CD4-positive, CD25-positive, alpha-beta regulatory T cell (primary cell): ENCODE data around the gene EXOSC3. TPM values are rescaled to one million over a fixed set of nuclear protein-coding genes. Genes with fewer than 3 reads are reported as not detected.
"Not testable (repeated sequence)": the region's sequence is repeated elsewhere in the genome, so short reads cannot be mapped to it uniquely, and the experiment has no call there.

Experiments
- ATAC-seq, 2 donors: fragments of 150-1000 bp; cut with Tn5 transposase; one replicate each; pipeline ENCODE4 v1.10.0; 2021; ENCODE audit warnings: low read depth in 2 of 2, moderate number of reproducible peaks in 2 of 2, moderate library complexity in 1 of 2
- DNase-seq, 3 donors: peaks; one replicate each; pipeline versions ENCODE4 v3.0.0 to v3.0.0-alpha.2; 2012 to 2022; ENCODE audit warnings: mixed read lengths in 1 of 3
- H3K27ac ChIP-seq: one replicate; pipeline ENCODE4 v1.7.0; 2013; ENCODE audit warnings: mild to moderate bottlenecking, low read length; ENCODE audit not compliant: insufficient read depth, poor library complexity, severe bottlenecking
- H3K27me3 ChIP-seq: one replicate; pipeline ENCODE4 v1.7.0; 2013; ENCODE audit warnings: low read length; ENCODE audit not compliant: control insufficient read depth, insufficient read depth
- H3K36me3 ChIP-seq: one replicate; pipeline ENCODE4 v1.7.0; 2013; ENCODE audit warnings: mild to moderate bottlenecking, low read length, moderate library complexity; ENCODE audit not compliant: control insufficient read depth, insufficient read depth
- H3K4me1 ChIP-seq: 2 replicates; pipeline ENCODE4 v1.7.0; 2013; ENCODE audit warnings: mild to moderate bottlenecking, low read length; ENCODE audit not compliant: insufficient read depth, control insufficient read depth, poor library complexity, severe bottlenecking
- H3K4me3 ChIP-seq: one replicate; pipeline ENCODE4 v1.7.0; 2013; ENCODE audit warnings: low read depth, mild to moderate bottlenecking, low read length, moderate library complexity
- H3K9me3 ChIP-seq, 2 experiments: 1 replicate in 1 of 2; 2 replicates in 1 of 2; pipeline ENCODE4 v1.7.0; 2013; ENCODE audit warnings: low read length in 2 of 2, mild to moderate bottlenecking in 1 of 2, moderate library complexity in 1 of 2; ENCODE audit not compliant: control insufficient read depth in 2 of 2
- H3K27ac Mint-ChIP-seq, 3 donors: one replicate each; pipeline ENCODE4 v1.8.0; 2020 to 2022; ENCODE audit warnings: mild to moderate bottlenecking in 3 of 3, mixed read lengths in 3 of 3, moderate library complexity in 2 of 3
- H3K27me3 Mint-ChIP-seq: one replicate; pipeline ENCODE4 v1.8.0; 2022; ENCODE audit warnings: mild to moderate bottlenecking, mixed read lengths
- H3K36me3 Mint-ChIP-seq: one replicate; pipeline ENCODE4 v1.8.0; 2020; ENCODE audit warnings: mixed read lengths
- H3K4me1 Mint-ChIP-seq, 4 donors: one replicate each; pipeline ENCODE4 v1.8.0; 2020 to 2022; ENCODE audit warnings: mixed read lengths in 4 of 4, mild to moderate bottlenecking in 1 of 4
- H3K4me3 Mint-ChIP-seq, 4 donors: one replicate each; pipeline ENCODE4 v1.8.0; 2020 to 2022; ENCODE audit warnings: mild to moderate bottlenecking in 4 of 4, mixed read lengths in 4 of 4, moderate library complexity in 3 of 4
- H3K9me3 Mint-ChIP-seq, 7 donors: one replicate each; pipeline ENCODE4 v1.8.0; 2020 to 2022; ENCODE audit warnings: mixed read lengths in 7 of 7, mild to moderate bottlenecking in 3 of 7, moderate library complexity in 2 of 7
- polyA plus RNA-seq, 4 donors: library from polyadenylated mRNA; unstranded; fragments of 300-500 nt; fragmentation: Illumina TruSeq; gene quantifications; one replicate each; pipeline ENCODE4 v1.2.3, GENCODE V29; 2021
- total RNA-seq: library from RNA; stranded (reverse); gene quantifications from one replicate; pipeline ENCODE4 v1.2.3, GENCODE V29; 2022

EXOSC3 gene
- total and polyA plus RNA-seq, 5 donors from 2014 or later: 28.0 to 38.5 (median 36.9) TPM

DNA sequence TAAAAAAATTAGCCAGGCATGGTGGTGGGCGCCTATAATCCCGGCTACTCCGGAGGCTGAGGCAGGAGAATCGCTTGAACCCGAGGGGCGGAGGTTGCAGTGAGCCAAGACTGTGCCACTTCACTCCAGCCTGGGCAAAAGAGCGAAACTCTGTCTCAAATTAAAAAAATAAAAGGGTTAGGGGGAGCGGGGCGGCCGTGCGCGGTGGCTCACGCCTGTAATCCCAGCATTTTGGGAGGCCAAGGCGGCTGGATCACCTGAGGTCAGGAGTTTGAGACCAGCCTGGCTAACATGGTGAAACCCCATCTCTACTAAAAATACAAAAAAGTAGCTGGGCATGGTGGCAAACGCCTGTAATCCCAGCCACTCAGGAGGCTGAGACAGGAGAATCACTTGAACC, 24.8 kb upstream of the EXOSC3 start:
- H3K27ac ChIP-seq, H3K36me3 Mint-ChIP-seq, H3K9me3 Mint-ChIP-seq, H3K36me3 ChIP-seq, DNase-seq, H3K27ac Mint-ChIP-seq, H3K27me3 ChIP-seq, H3K27me3 Mint-ChIP-seq, ATAC-seq, H3K4me3 Mint-ChIP-seq, H3K9me3 ChIP-seq, H3K4me1 ChIP-seq, H3K4me3 ChIP-seq: not testable (repeated sequence)
- H3K4me1 Mint-ChIP-seq: peaks cover 14 to 31% (median 28%) of the 10 kb centered on the region in 4 donors

DNA sequence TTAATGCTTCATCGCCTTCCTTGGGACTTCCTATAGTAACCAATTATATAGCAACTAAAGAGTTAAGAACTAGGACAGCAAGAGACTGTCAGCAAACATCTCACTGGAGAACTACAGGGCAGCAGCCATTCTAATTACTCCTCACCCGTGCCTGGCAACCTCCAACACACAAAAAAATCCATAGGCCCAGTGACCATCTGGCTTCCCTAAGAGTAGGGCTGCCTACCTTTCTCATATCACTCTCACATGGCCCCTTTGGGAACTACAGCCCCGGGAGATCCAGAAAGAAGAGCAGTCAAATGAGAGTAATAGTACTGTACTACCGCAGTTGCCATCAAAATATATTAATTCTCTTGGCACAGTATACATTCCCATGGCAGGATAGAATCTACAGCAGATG, 21.4 kb upstream of the EXOSC3 start:
- Mint-ChIP-seq H3K9me3 (no peaks in the 10 kb centered on the region), H3K4me3 (no peak overlapping the region), H3K36me3 (peaks cover 4% of the 10 kb centered on the region), H3K4me1 (peaks cover 28 to 54% (median 44%) of the 10 kb centered on the region in 4 donors), H3K27ac (no peak overlapping the region), H3K27me3 (no peaks in the 10 kb centered on the region)
- H3K27ac ChIP-seq: no peak overlapping the region
- peaks cover 14% of the 10 kb centered on the region for H3K4me1 ChIP-seq
- ATAC-seq (no peak), DNase-seq (no peak)
- peaks cover 3% of the 10 kb centered on the region for H3K36me3 ChIP-seq
- H3K27me3 ChIP-seq: no peaks in the 10 kb centered on the region
- H3K4me3 ChIP-seq: no peak overlapping the region
- H3K9me3 ChIP-seq: no peaks in the 10 kb centered on the region

DNA sequence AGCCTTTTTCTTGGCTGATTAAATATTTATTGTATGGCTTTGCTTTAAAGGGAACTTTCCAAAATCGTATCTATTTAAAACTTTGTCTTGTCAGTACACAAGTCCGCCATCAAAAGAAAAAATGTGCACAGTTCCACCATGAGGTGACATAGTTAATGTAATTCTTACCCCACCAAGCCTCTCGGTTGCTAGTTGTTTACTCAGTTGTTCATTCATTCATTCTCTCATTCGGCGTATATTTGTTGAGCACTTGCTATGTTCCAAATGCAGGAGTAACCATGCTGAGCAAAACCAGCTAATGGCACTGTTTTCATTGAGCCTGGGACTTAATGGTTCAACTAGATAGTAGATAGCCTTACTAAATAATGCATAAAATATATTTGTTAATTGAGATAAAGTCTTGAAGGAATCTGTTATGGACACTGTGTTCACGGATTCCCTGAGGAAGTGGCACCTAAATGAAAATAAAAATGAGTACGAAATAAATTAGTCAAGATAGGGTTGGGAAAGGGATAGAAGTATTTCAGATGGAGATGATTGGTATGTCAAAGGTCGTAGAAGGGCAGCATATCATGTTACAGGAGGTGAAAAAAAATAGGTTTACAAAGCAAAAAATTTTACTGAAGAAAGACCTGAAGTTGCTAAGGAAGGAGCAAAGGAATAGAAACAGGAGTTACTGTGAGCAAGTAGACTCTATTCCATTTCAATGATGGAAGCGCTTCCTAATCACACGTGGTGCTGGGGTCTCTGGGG, 17.3 kb upstream of the EXOSC3 start:
- H3K36me3 Mint-ChIP-seq: no peaks in the 10 kb centered on the region
- Histone ChIP-seq H3K9me3 (no peaks in the 10 kb centered on the region), H3K4me1 (peaks cover 20% of the 10 kb centered on the region), H3K4me3 (peak overlapping the region; percentile 76), H3K36me3 (no peaks in the 10 kb centered on the region), H3K27me3 (no peaks in the 10 kb centered on the region), H3K27ac (no peak overlapping the region)
- peak overlapping the region; percentile 91 to 97 (median 93) for H3K4me3 Mint-ChIP-seq
- DNase-seq: no peak
- H3K9me3 Mint-ChIP-seq: no peaks in the 10 kb centered on the region
- peak overlapping the region; percentile 10 to 80 (median 38) for H3K27ac Mint-ChIP-seq
- H3K4me1 Mint-ChIP-seq: peaks cover 30 to 55% (median 45%) of the 10 kb centered on the region in 4 donors
- no peak for ATAC-seq
- H3K27me3 Mint-ChIP-seq: peaks cover 13% of the 10 kb centered on the region

DNA sequence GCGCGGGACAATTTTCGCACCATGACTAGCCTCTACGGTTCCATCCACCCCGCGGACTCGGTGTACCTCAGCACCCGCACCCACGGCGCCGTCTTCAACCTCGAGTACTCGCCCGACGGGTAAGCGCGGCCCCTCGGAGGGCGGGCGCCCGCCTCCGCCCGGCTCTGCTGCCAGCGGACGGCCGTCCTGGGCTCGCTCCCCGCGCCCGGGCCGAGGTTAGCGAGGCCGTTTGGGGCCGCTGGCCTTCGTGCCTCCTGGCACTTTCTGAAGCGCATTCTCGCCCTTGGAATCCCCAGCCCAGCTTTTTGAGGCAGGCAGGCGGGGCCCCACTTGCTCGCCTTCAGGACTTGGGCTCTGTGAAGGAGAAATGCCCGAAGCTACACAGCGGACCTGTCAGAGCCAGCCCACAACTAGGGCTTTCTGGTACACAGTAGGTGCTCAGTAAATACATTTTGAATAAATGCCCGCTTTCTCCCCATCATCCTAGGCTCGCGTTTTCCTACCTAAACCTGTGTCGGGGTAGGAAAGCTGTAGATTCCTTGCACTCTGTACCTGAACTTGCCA, 16.5 kb upstream of the EXOSC3 start:
- H3K9me3 ChIP-seq: no peaks in the 10 kb centered on the region
- H3K27me3 Mint-ChIP-seq: peaks cover 13% of the 10 kb centered on the region
- peak overlapping the region; percentile 91 to 97 (median 93) for H3K4me3 Mint-ChIP-seq
- peak overlapping the region; percentile 76 for H3K4me3 ChIP-seq
- peak overlapping the region; percentile 71 for H3K27ac ChIP-seq
- no peaks in the 10 kb centered on the region for H3K27me3 ChIP-seq
- ATAC-seq (peak in 1 of 2 donors; percentile 22), DNase-seq (no peak)
- peaks cover 27 to 52% (median 42%) of the 10 kb centered on the region in 4 donors for H3K4me1 Mint-ChIP-seq
- no peaks in the 10 kb centered on the region for H3K9me3 Mint-ChIP-seq
- peaks cover 20% of the 10 kb centered on the region for H3K4me1 ChIP-seq
- H3K36me3 Mint-ChIP-seq: no peaks in the 10 kb centered on the region
- no peaks in the 10 kb centered on the region for H3K36me3 ChIP-seq
- peak overlapping the region; percentile 10 to 92 (median 75) for H3K27ac Mint-ChIP-seq

DNA sequence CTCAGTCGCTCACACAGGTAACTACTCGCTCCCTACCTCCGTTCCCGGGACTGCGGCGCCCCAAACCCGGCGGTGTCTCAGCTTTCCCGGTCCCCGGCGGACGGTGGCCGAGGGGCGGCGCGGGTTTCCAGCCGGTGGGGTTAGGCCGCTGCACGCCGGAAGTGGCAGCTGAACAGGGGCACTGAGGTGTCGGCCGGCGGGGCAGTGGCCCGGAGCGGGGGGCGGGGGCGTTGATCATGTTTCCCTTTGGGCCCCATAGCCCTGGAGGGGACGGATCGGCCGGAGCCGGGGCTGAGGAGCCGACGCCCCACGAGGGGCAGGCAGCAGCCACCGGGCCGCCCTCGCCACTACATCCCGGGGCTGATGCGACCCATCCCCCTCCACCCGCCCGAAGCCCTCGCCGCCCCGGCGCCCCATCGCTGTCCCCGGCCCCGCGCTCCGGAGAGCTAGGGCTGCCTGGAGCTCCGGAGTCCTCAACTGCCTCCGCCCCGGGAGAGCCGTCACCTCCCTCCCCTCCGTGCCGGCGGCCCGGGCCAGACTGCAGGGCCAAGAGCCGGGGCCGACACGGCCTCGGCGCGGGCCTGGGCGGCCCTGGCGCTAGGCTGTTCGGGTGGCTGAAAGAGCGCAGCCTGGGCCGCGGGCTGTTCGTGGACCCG, 15.9 kb upstream of the EXOSC3 start, which contains the start of gene DCAF10:
DCAF10 (plus strand) TSS at position 167 of the 656 bp plus-strand sequence; CDS start at position 237, 70 bp downstream.
- H3K4me3 ChIP-seq: peak within 1 kb of the TSS; percentile 91
- H3K27ac ChIP-seq: peak within 1 kb of the TSS; percentile 71
- H3K4me1 ChIP-seq: peaks cover 20% of the 10 kb centered on the region
- no peaks in the 10 kb centered on the region for H3K36me3 ChIP-seq
- peak; percentile 83 to 88 for ATAC-seq
- Mint-ChIP-seq H3K27me3 (peaks cover 13% of the 10 kb centered on the region), H3K4me1 (peaks cover 23 to 47% (median 39%) of the 10 kb centered on the region in 4 donors), H3K36me3 (no peaks in the 10 kb centered on the region), H3K4me3 (peak within 1 kb of the TSS; percentile 91 to 97 (median 93)), H3K9me3 (no peaks in the 10 kb centered on the region), H3K27ac (peak within 1 kb of the TSS; percentile 81 to 92 (median 87))
- no peaks in the 10 kb centered on the region for H3K9me3 ChIP-seq
- peak; percentile 80 to 91 (median 86) for DNase-seq
- no peaks in the 10 kb centered on the region for H3K27me3 ChIP-seq

DNA sequence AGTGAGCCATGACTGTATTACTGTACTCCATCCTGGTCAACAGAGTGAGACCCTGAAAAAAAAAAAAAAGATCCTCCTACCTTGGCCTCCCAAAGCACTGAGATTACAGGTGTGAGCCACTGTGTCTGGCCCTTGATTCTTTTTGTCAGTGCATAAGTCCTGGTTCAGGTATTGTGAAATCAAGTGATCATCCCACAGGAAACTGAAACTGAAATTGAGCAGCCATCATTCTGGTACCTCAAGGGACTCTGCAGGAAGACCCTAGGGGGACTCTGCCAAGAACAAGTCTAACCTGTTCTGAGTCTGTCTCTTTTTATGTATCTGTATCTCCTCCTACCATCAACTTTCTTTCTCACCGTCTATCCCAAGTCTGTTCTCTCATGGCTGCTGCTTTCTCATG, 13.8 kb upstream of the EXOSC3 start:
- ATAC-seq: no peak
- H3K9me3 ChIP-seq: no peaks in the 10 kb centered on the region
- H3K4me3 ChIP-seq: no peak overlapping the region
- peaks cover 20% of the 10 kb centered on the region for H3K4me1 ChIP-seq
- H3K27me3 ChIP-seq: no peaks in the 10 kb centered on the region
- peak overlapping the region in 1 of 3 donors; percentile 74 for H3K27ac Mint-ChIP-seq
- no peaks in the 10 kb centered on the region for H3K36me3 ChIP-seq
- peak overlapping the region in 3 of 4 donors; percentile 35 to 97 (median 70) for H3K4me3 Mint-ChIP-seq
- H3K27ac ChIP-seq: no peak overlapping the region
- peaks cover 19 to 29% (median 27%) of the 10 kb centered on the region in 4 donors for H3K4me1 Mint-ChIP-seq
- peak in 1 of 3 donors; percentile 43 for DNase-seq
- peaks cover 13% of the 10 kb centered on the region for H3K27me3 Mint-ChIP-seq
- H3K36me3 Mint-ChIP-seq: no peaks in the 10 kb centered on the region
- no peaks in the 10 kb centered on the region for H3K9me3 Mint-ChIP-seq

DNA sequence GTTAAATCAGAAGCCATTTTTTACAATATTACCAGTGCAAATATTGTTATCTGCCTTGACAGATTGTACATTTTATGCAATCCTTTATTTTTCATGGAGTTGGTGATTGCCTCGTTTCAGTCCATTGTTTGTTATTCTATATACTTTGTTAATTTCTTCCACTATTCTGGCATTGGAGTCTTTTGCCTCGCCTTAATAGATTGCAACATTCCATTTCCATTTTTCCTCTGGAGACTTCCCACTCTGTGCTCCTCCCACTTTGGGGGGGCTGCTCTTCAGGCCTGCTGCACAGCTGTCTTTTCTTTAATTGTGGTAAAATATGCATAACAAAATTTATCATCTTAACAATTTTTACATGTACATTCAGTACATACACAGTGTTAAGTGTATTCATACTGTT, 11.4 kb upstream of the EXOSC3 start:
- Mint-ChIP-seq H3K36me3 (peaks cover 2% of the 10 kb centered on the region), H3K4me1 (peaks cover 2 to 10% (median 9%) of the 10 kb centered on the region in 4 donors), H3K9me3 (no peaks in the 10 kb centered on the region), H3K27ac (no peak overlapping the region), H3K27me3 (peaks cover 13% of the 10 kb centered on the region), H3K4me3 (peak overlapping the region in 1 of 4 donors; percentile 8)
- H3K4me1 ChIP-seq: peaks cover 5% of the 10 kb centered on the region
- no peaks in the 10 kb centered on the region for H3K36me3 ChIP-seq
- no peak for DNase-seq
- no peak overlapping the region for H3K27ac ChIP-seq
- no peak overlapping the region for H3K4me3 ChIP-seq
- H3K9me3 ChIP-seq: no peaks in the 10 kb centered on the region
- H3K27me3 ChIP-seq: no peaks in the 10 kb centered on the region
- no peak for ATAC-seq
